GM12878 (cell line): ENCODE results near the gene ZNF146. TPM values are rescaled to one million over a fixed set of nuclear protein-coding genes. Genes with fewer than 3 reads are reported as not detected.

Experiments
- ATAC-seq: fragments of 200-7000 bp; cut with Tn5 transposase; 3 replicates; pipeline ENCODE4 v1.9.1; 2020; ENCODE audit warnings: mild to moderate bottlenecking, moderate library complexity
- BruUV-seq: library from RNA; stranded (reverse); fragments of 400-500 nt; replicated peaks from 2 replicates; lab custom pipeline; 2021; lab: Mats Ljungman, UMichigan
- CTCF ChIA-PET: fragments of 300-600 bp; sonication (Branson Sonifier 250); formaldehyde crosslinking; extraction: SDS; loops from one replicate; lab custom pipeline; 2021; ENCODE audit warnings: inconsistent platforms; lab: Yijun Ruan, JAX
- POLR2A ChIA-PET: fragments of 350-600 bp; formaldehyde crosslinking; extraction: SDS; loops from one replicate; lab custom pipeline; 2021; ENCODE audit warnings: inconsistent platforms; lab: Charles Lee
- RAD21 ChIA-PET: fragments of 300-600 bp; sonication (Branson Sonifier 250); formaldehyde crosslinking; loops from one replicate; lab custom pipeline; 2023; ENCODE audit warnings: antibody characterized with exemption; ENCODE audit not compliant: unreplicated experiment; lab: Charles Lee
- SMC1A ChIA-PET: fragments of 300-600 bp; sonication (Branson Sonifier 250); formaldehyde crosslinking; loops from one replicate; lab custom pipeline; 2023; ENCODE audit not compliant: unreplicated experiment, uncharacterized antibody; lab: Charles Lee
- DNase-seq: peaks from one replicate; pipeline ENCODE4 v3.0.0-alpha.2; 2011; ENCODE audit warnings: low read depth, low spot score
- FAIRE-seq: peaks from 3 replicates; lab custom pipeline; 2011; peaks lifted over from hg19 to GRCh38; lab: Jason Lieb, UNC
- H2AFZ ChIP-seq: 2 replicates; pipeline ENCODE4 v1.6.0; 2011; ENCODE audit warnings: low read depth, low read length, control low read depth; ENCODE audit not compliant: control insufficient read depth
- H3K27ac ChIP-seq: 2 replicates; pipeline ENCODE4 v1.5.1; 2011; ENCODE audit warnings: control low read depth; ENCODE audit not compliant: control insufficient read depth, insufficient read depth
- H3K27me3 ChIP-seq, 2 experiments: replicated peaks in 1 of 2; 2 replicates each; pipeline versions ENCODE4 v1.6.0 to v1.6.1; 2011; ENCODE audit warnings: low read length in 1 of 2; ENCODE audit not compliant: control insufficient read depth in 2 of 2, insufficient read depth in 2 of 2
- H3K36me3 ChIP-seq, 2 experiments: 2 replicates each; pipeline ENCODE4 v1.5.1; 2011; ENCODE audit warnings: low read length in 1 of 2; ENCODE audit not compliant: control insufficient read depth in 2 of 2, insufficient read depth in 2 of 2
- H3K4me1 ChIP-seq: 2 replicates; pipeline ENCODE4 v1.6.1; 2011; ENCODE audit warnings: mild to moderate bottlenecking, low read length, moderate library complexity, mixed read lengths; ENCODE audit not compliant: control insufficient read depth, insufficient read depth
- H3K4me2 ChIP-seq: 2 replicates; pipeline ENCODE4 v1.6.0; 2011; ENCODE audit warnings: control low read depth; ENCODE audit not compliant: control insufficient read depth, insufficient read depth
- H3K4me3 ChIP-seq: fragments of 200-600 bp; sonication (generic); 2 replicates; pipeline ENCODE4 v1.5.1; 2016
- H3K79me2 ChIP-seq: 2 replicates; pipeline ENCODE4 v1.6.0; 2011; ENCODE audit warnings: low read length; ENCODE audit not compliant: control insufficient read depth, insufficient read depth
- H3K9ac ChIP-seq: 2 replicates; pipeline ENCODE4 v1.8.0; 2011; ENCODE audit warnings: low read length, control low read depth, mixed read lengths; ENCODE audit not compliant: control insufficient read depth, insufficient read depth
- H3K9me3 ChIP-seq: replicated peaks from 3 replicates; pipeline ENCODE4 v1.5.1; 2011; ENCODE audit warnings: mild to moderate bottlenecking, low read length; ENCODE audit not compliant: control insufficient read depth, insufficient read depth
- H4K20me1 ChIP-seq: 2 replicates; pipeline ENCODE4 v1.6.0; 2011; ENCODE audit not compliant: control insufficient read depth, insufficient read depth
- CTCF ChIP-seq, 3 experiments: IDR thresholded peaks in 2 of 3; conservative IDR thresholded peaks in 1 of 3; 2 replicates each; pipeline ENCODE4 v1.5.1; 2011; ENCODE audit warnings: low read depth in 3 of 3, low read length in 3 of 3, mild to moderate bottlenecking in 3 of 3, control low read depth in 2 of 3, moderate library complexity in 2 of 3, inconsistent platforms in 1 of 3, mixed read lengths in 1 of 3; ENCODE audit not compliant: control insufficient read depth in 2 of 3, insufficient read depth in 1 of 3; ENCODE audit errors: extremely low read depth in 1 of 3
- E2F4 ChIP-seq: IDR thresholded peaks from 2 replicates; pipeline ENCODE4 v1.6.1; 2012; ENCODE audit warnings: low read depth, low read length, improper control_type of control experiment
- HDGF ChIP-seq: fragments of 450-650 bp; IDR thresholded peaks from 2 replicates; pipeline ENCODE4 v1.6.1; 2016; ENCODE audit warnings: antibody characterized with exemption
- KAT2A ChIP-seq: conservative IDR thresholded peaks from 2 replicates; pipeline ENCODE4 v1.6.1; 2011; ENCODE audit warnings: low read depth, low read length; ENCODE audit not compliant: control insufficient read depth
- KDM1A ChIP-seq: fragments of 200-600 bp; sonication (generic); IDR thresholded peaks from 2 replicates; pipeline ENCODE4 v1.6.1; 2016; ENCODE audit warnings: borderline replicate concordance
- NR2C2 ChIP-seq: IDR thresholded peaks from 2 replicates; pipeline ENCODE4 v1.6.1; 2011; ENCODE audit warnings: borderline replicate concordance, low read depth; ENCODE audit not compliant: control insufficient read depth, insufficient read length
- PRDM15 ChIP-seq: fragments of 450-650 bp; formaldehyde crosslinking; IDR thresholded peaks from 2 replicates; pipeline ENCODE4 v1.4.0; 2020; ENCODE audit warnings: mild to moderate bottlenecking, moderate library complexity
- RB1 ChIP-seq: fragments of 450-650 bp; formaldehyde crosslinking; IDR thresholded peaks from 2 replicates; pipeline ENCODE4 v1.6.1; 2017; ENCODE audit warnings: mild to moderate bottlenecking, borderline replicate concordance
- RELA ChIP-seq: fragments of 450-650 bp; IDR thresholded peaks from 2 replicates; pipeline ENCODE4 v1.8.0; 2014; ENCODE audit warnings: borderline replicate concordance; ENCODE audit not compliant: partially characterized antibody
- SMAD1 ChIP-seq: fragments of 450-650 bp; IDR thresholded peaks from 2 replicates; pipeline ENCODE4 v1.6.1; 2018; ENCODE audit warnings: mild to moderate bottlenecking, low read depth; ENCODE audit not compliant: partially characterized antibody
- TBL1XR1 ChIP-seq: IDR thresholded peaks from 2 replicates; pipeline ENCODE4 v1.6.1; 2012; ENCODE audit warnings: low read depth, low read length, improper control_type of control experiment
- ZNF217 ChIP-seq: fragments of 450-650 bp; IDR thresholded peaks from 2 replicates; pipeline ENCODE4 v1.6.1; 2017; ENCODE audit warnings: antibody characterized with exemption, mild to moderate bottlenecking
- WGBS: methylation state at CpG from one replicate; pipeline ENCODE4 v1.1.6; 2016; ENCODE audit warnings: low lambda C conversion rate; ENCODE audit not compliant: insufficient replicate concordance, insufficient coverage; ENCODE audit errors: missing lambda C conversion rate; 5-methylcytosine and 5-hydroxymethylcytosine counted together
- in situ Hi-C: fragments of 300-500 bp; cut with MboI; formaldehyde crosslinking; loops from 9 replicates; pipeline ENCODE4 v1.14.3; 2018; ENCODE audit warnings: mixed read lengths
- intact Hi-C: fragments of 100-400 bp; cut with micrococcal nuclease; formaldehyde crosslinking; loops from one replicate; pipeline ENCODE4 v1.14.2; 2022; ENCODE audit not compliant: unreplicated experiment
- polyA plus RNA-seq, 11 experiments: library from polyadenylated mRNA; depleted of rRNA in 4 of 11; unstranded in 6 of 11; stranded (reverse) in 5 of 11; fragments of >200 nt; fragmentation: Nextera tagmentation in 4 of 11; fragmentation: Illumina TruSeq in 1 of 11; extraction: Ambion mirVana in 4 of 11; extraction: Trizol in 1 of 11; gene quantifications; 1 replicate in 1 of 11; 2 replicates in 10 of 11; pipeline versions ENCODE4 v1.2.1 to v1.2.3, GENCODE V29; 2011 to 2016; ENCODE audit warnings: inconsistent platforms in 2 of 11, missing spikeins in 2 of 11, low read depth in 1 of 11
- total RNA-seq, 4 experiments: library from RNA; depleted of rRNA in 3 of 4; stranded (reverse); fragments of >200 nt in 3 of 4; fragmentation: Illumina TruSeq in 1 of 4; extraction: Trizol in 1 of 4; gene quantifications; 2 replicates each; pipeline versions ENCODE4 v1.2.1 to v1.2.3, GENCODE V29; 2013 to 2021

ZNF146 gene
- total and polyA plus RNA-seq, 10 of the 15 experiments (the other 5 are each of a cell fraction or from before 2014, with no cell fraction given), result 20.0 to 115 (median 71.2) TPM

GRCh38 chr19:36257520-36257876 is 42.6 kb downstream of the ZNF146 start:
- Histone ChIP-seq H3K79me2 (no peaks in the 10 kb centered on the region), H3K4me3 (no peak overlapping the region), H2AFZ (no peak overlapping the region), H3K36me3 (no peaks in the 10 kb centered on the region), H3K27me3 (no peaks in the 10 kb centered on the region), H3K4me2 (no peak overlapping the region), H3K9ac (no peak overlapping the region), H3K4me1 (no peaks in the 10 kb centered on the region), H3K9me3 (no peaks in the 10 kb centered on the region; the same call in 2 of the 3 replicates), H4K20me1 (no peaks in the 10 kb centered on the region), H3K27ac (no peak overlapping the region)
- SMC1A ChIA-PET, result no interaction called here
- CTCF ChIA-PET, result no interaction called here
- 86% methylated on average over 27 of the region's 37 CpGs for WGBS
- TF ChIP-seq HDGF (no peak), CTCF (IDR thresholded peaks at IDR 0.05 in 2 of 3, conservative IDR thresholded peaks at IDR 0.05 in 1 of 3; ENCODE audit: control insufficient read depth in 2 of 3, extremely low read depth in 1 of 3, insufficient read depth in 1 of 3, low read depth in 3 of 3, low read length in 3 of 3) (no peak), NR2C2 (no peak), E2F4 (no peak), RELA (no peak), RB1 (no peak), SMAD1 (no peak), ZNF217 (no peak), KAT2A (no peak), TBL1XR1 (no peak), PRDM15 (no peak), KDM1A (no peak)
- ATAC-seq, result no peak
- intact Hi-C loops, result no loop called here
- POLR2A ChIA-PET, result no interaction called here
- no peak for DNase-seq
- no TSS peak for BruUV-seq
- in situ Hi-C loops, result no loop called here
- FAIRE-seq, result no peak
- RAD21 ChIA-PET, result no interaction called here
